GM19193 (cell line): Measurements from ENCODE around the gene CDC123.

Experiments
- POLR2A ChIP-seq: IDR thresholded peaks from 4 replicates; pipeline ENCODE4 v1.6.1; 2011; ENCODE audit not compliant: insufficient read depth, insufficient read length; ENCODE audit errors: extremely low read depth

CDC123 gene

DNA sequence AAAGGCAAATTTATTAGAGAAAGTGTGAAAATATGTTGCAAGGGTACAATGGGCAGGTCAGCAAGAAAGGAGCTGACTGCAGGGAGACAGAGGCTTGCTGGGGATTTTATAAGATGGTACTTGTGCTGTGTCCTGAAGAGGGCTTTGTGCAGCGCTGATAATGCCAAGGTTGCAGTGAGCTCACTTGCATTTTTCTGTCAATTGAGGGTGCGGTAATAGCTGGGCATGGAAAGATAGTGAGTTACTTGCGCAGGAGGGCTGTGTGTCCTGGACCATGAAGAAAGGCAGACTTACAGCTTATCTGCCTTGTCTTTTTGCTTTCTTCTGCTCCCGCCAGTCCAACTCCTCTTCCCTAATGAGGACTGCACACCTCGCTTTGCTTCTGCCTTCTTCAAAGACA is 12.5 kb downstream of the CDC123 start:
- TF ChIP-seq POLR2A: no peak

DNA sequence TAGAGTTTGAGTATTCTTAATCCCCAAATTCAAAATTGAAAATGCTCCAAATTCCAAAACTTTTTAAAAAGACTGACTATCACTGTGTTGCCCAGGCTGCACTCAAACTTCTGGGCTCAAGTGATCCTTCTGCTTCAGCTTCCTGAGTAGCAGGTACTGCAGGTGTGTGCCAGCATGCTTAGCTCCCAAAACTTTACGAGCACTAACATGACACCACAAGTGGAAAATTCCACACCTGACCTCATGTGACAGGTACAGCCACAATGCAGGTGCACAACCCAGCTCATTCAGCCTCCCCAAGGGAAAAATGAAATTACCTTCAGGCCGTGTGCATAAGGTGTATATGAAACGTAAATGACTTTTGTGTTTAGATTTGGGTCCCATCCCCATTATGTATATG is 16.5 kb downstream of the CDC123 start:
- TF ChIP-seq POLR2A: no peak

DNA sequence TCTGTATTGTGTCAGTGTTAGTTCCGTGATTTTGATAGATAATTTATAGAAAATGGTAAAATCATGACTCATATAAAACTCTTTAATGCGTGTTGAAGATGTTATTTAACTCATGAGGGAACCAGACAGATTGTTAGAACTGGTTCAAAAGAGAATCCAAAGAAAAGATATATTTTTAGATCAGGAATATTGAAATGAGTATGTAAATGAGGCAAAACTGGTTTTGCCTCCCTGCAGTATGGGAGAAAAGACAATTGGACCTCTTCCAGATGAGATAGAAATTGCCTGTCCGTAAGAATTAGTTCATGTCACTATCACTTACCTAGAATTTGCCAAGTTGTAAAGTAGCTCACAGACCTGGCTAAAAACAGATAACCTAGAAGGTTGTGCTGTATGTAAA is 17.6 kb downstream of the CDC123 start:
- TF ChIP-seq POLR2A: no peak

DNA sequence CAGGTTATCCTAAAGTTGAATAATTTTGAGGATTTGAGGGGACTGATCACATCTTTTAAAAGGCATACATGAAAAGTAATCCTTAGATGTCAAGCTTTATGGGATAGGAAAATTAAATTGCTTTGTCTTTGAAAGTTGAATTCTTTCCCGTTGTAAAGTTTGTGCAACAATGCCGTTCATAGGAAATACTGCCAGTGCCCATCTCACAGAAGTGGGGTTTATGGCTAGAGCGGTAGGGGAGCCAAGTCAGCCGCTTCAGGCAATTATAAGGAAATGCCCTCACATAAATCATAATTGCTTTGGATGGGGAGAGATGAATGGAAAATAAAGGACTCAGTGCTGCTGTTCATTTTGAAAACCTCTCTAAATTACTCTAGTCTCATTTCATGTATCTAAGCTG is 18.1 kb downstream of the CDC123 start:
- no peak for TF ChIP-seq POLR2A

DNA sequence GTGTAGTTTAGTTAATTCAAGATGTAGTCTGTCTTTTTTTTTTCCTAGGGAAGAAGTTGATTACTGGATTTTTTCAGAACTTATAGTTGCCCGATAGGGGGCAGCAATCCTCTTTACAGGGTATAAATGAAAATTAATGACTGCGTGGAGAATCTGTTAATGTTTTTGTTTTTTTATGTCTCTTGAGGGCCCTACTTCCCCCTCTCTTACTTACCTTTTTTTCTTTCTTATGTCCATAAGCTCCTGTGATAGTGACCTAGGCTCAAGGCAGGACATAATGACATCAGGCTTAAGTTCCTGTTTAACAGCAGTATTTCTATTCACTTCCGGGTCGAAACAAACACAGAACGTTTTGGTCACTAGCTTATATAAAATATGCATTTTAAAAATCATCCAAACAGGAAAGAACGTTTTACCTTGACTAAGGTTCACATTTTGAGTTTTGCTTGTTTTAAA is 18.8 kb downstream of the CDC123 start:
- TF ChIP-seq POLR2A: no peak

DNA sequence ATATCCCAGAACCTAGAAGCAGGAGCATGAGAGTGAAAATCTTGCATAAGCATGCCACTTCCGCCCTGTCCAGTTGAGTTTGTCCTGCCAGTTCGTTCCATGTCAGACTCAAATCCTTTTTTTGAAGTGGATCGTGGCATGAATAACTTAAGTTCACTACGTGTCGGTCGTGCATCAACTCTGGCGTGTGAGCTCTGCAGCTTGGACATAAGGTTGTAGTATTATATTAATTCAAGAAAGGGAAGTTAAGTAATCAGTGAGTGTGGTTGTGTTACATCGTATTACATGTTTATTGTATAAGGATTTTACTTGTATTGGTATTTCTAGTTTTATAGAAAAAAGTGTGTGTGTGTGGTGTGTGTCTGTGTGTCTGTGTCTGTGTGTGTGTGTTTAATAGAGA is 23.0 kb downstream of the CDC123 start:
- TF ChIP-seq POLR2A: no peak

DNA sequence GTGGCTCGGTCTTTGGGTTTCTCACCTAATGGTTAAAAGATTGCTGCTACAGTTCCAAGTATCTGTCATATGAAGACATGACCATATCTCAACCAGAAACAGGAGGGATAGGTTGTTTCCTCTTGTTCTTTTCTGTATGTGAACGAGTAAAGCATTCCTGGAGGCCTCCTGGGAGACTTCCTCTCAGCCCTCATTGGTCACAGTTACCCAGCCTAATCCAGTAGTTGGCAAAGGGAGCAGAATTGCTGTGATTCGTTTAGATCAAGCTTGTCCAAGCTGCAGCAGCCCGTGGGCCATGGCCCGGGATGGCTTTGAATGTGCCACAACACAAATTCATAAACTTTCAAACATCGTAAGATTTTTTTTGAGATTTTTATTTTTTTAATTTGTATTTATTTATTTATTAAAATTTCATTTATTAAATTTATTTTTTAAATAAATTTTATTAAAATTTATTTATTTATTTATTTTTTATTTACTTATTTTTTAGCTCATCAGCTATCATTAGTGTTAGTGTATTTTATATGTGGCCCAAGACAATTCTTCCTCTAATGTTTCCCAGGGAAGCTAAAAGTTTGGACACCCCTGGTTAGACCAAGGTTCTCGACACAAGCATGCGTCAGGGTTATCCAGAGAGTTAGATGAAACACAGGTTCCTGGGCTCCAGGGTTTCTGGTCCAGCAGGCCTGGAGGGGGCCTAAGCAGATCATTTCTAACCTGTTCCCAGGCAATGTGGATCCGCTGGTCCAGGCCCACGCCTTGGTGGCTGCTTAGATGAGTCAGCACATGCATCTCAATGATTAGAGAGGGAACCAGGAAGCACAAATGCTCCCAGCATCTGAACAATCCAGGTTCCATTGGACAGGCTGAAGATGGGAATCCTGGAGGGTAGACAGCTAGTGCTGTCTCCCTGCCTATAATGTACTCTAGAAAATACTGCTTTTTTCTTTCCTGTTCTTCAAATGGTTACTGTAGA is 25.6 kb downstream of the CDC123 start:
- TF ChIP-seq POLR2A: no peak

DNA sequence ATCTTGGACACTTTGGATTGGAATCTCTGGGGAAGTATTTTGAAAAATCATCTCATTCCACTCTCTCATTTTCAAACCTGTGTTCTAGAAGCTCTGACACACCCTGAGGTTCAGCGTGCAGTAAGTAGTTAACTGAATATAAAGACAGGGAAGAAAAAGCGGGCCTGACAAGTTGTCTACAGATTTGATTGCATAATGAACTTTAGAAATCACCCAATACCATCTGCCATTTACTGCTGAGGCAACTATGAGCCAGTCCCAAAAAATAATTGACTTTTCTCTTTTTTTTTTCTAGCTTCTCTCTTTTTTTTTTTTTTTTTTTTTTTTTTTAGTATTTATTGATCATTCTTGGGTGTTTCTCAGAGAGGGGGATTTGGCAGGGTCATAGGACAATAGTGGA is 29.5 kb downstream of the CDC123 start:
- TF ChIP-seq POLR2A: no peak

DNA sequence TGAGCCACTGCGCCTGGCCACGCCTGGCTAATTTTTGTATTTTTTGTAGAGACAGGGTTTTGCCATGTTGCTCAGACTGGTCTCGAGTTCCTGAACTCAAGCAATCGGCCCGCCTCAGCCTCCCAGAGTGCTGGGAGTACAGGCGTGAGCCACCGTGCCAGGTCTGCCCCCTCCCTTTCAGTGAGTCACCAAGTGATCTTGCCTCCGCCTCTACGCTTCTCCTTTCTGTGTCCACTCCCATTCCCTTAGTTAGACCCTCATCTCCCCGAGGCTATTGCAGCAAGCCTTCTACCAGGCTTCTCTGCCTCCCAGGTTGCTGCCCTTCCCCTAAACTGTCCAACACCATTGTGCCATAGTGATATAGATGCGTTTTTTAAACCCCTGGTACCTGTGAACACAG is 32.9 kb downstream of the CDC123 start:
- no peak for TF ChIP-seq POLR2A

DNA sequence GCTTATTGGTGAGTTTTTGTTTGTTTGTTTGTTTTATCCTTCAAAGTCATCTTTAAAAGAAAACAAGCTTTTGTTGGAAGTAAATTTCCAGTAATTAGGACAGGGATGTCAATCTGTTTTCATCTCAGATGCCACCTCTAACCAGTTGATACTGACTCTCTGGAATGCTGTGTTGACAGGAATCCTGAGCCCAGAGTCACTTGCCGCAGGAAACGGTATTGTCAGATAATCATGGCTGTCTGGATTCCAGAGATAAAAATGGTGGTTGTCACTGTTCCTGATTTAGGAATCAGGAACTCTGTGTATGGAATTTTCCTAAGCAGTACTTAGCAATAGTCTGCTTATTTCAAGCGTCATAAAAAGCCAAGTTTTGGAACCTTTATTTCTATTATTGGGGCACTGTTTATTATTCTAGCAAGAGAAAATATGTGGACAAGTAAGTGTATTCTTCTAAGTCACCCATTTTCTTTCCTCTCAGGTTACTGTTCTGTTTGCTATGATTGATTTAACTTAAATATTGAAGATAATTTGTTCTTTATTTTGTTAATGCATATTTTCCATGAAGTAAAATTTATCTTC is 39.2 kb downstream of the CDC123 start:
- no peak for TF ChIP-seq POLR2A

DNA sequence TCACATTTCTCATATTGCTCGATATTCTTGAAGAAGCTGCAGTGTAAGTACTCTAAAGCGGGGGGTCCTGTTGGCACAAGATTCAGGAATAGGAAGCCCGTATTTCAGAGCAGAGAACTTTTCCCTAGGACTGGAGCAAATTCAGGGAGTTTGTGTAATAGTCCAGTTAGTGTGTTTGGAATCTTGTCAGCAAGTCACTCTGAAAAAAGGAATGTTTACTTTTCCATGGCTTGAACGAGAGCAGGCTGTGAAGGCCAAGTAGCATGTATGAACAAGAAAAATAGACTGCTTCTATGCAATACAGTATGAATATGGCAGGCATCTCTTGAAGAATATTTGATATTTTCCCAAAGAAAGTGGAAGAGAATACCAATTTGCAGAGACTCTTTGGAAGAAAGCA is 39.8 kb downstream of the CDC123 start:
- TF ChIP-seq POLR2A: no peak

DNA sequence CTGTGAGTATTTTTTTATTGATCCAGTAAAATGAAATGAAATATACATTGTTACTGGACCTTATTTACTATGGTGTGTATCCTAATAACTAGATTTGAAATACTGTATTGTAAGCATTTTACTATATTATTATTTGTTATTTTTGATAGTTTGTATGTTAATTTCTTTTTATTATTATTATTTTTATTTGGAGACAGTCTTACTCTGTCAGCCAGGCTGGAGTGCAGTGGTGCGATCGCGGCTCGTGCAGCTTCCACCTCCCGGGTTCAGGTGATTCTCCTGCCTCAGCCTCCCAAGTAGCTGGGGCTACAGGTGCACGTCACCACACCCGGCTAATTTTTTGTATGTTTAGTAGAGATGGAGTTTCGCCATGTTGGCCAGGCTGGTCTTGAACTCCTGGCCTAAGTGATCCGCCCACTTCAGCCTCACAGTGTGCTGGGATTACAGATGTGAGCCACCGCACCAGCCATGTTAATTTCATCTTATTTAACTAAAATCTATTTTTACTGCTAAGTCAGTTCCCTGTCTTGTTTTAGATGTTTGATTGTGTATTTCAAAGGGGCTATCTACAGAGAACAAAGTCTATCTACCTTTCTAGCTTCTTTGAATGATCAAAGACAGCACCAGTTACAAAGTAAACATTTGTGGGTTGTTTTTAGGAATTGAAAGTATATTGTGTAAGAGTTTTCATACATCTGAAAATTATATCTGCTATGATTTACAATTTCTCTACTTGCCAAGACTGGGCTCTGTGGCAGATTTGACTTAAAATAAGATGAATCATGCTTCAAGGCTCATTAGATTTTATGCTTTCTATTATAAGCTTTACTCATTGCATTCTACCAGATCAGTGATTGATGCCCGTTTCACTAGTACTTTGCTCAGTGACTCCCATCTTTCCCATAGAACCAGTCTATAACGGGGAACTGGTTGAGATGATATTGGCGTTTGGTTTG is 41.6 kb downstream of the CDC123 start:
- no peak for TF ChIP-seq POLR2A

DNA sequence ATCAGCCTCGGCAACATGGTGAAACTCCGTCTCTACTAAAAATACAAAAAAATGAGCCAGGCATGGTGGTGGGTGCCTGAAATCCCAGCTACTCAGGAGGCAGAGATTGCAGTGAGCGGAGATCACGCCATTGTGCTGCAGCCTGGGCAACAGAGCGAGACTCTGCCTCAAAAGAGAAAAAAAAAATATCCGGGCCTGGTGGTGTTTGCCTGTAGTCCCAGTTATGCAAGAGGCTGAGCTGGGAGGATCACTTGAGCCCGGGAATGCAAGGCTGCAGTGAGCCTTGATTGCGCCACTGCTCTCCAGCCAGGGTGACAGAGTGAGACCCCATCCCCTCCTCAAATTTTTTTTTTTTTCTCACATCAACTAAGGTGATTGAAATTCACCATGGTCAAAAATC is 42.8 kb downstream of the CDC123 start:
- no peak for TF ChIP-seq POLR2A

DNA sequence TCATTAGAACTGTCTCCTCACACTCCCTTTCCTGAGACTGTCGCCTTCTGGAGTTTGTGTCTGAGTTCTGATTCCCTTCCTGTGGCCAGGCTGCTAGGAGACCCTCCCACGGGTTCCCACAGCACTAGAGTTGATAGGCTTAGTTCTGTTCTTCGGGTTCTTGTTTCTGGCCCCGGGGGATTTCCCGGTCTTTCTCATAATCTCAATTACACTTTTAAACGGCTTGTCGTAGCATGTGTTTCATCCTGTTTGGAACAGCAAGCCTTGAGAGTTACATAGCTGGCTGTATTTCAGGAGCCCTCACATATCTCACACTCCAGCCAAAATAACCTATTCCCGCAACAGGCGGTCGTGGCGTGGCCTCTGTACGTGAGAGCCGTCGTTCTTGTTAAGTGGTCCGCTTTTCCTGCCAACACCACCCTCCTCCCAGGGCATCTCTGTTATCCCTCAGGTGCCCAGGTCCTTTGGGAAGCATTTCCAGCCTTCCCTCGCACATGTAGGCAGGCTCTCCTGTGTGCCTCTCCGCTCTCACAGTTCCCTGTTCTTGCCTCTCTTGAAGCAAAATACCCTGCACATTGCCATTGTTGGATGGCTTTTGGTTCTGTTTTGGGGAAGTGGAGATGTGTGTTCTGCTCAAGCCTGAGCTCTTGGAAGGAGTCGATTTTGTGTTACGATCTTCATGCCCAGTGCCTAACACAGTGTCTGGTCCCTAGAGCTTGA is 46.0 kb downstream of the CDC123 start:
- TF ChIP-seq POLR2A: no peak
